GM12878 (cell line): ENCODE measurements around the gene RINT1. TPM values are rescaled to one million over a fixed set of nuclear protein-coding genes. Genes with fewer than 3 reads are reported as not detected.

ENCODE experiments used
- ATAC-seq: fragments of 200-7000 bp; cut with Tn5 transposase; 3 replicates; pipeline ENCODE4 v1.9.1; 2020; ENCODE audit warnings: mild to moderate bottlenecking, moderate library complexity
- BruUV-seq: library from RNA; stranded (reverse); fragments of 400-500 nt; replicated peaks from 2 replicates; lab custom pipeline; 2021; lab: Mats Ljungman, UMichigan
- CTCF ChIA-PET: fragments of 300-600 bp; sonication (Branson Sonifier 250); formaldehyde crosslinking; extraction: SDS; loops from one replicate; lab custom pipeline; 2021; ENCODE audit warnings: inconsistent platforms; lab: Yijun Ruan, JAX
- POLR2A ChIA-PET: fragments of 350-600 bp; formaldehyde crosslinking; extraction: SDS; loops from one replicate; lab custom pipeline; 2021; ENCODE audit warnings: inconsistent platforms; lab: Charles Lee
- RAD21 ChIA-PET: fragments of 300-600 bp; sonication (Branson Sonifier 250); formaldehyde crosslinking; loops from one replicate; lab custom pipeline; 2023; ENCODE audit warnings: antibody characterized with exemption; ENCODE audit not compliant: unreplicated experiment; lab: Charles Lee
- SMC1A ChIA-PET: fragments of 300-600 bp; sonication (Branson Sonifier 250); formaldehyde crosslinking; loops from one replicate; lab custom pipeline; 2023; ENCODE audit not compliant: unreplicated experiment, uncharacterized antibody; lab: Charles Lee
- DNase-seq: peaks from one replicate; pipeline ENCODE4 v3.0.0-alpha.2; 2011; ENCODE audit warnings: low read depth, low spot score
- FAIRE-seq: peaks from 3 replicates; lab custom pipeline; 2011; peaks lifted over from hg19 to GRCh38; lab: Jason Lieb, UNC
- H2AFZ ChIP-seq: 2 replicates; pipeline ENCODE4 v1.6.0; 2011; ENCODE audit warnings: low read depth, low read length, control low read depth; ENCODE audit not compliant: control insufficient read depth
- H3K27ac ChIP-seq: 2 replicates; pipeline ENCODE4 v1.5.1; 2011; ENCODE audit warnings: control low read depth; ENCODE audit not compliant: control insufficient read depth, insufficient read depth
- H3K27me3 ChIP-seq, 2 experiments: replicated peaks in 1 of 2; 2 replicates each; pipeline versions ENCODE4 v1.6.0 to v1.6.1; 2011; ENCODE audit warnings: low read length in 1 of 2; ENCODE audit not compliant: control insufficient read depth in 2 of 2, insufficient read depth in 2 of 2
- H3K36me3 ChIP-seq, 2 experiments: 2 replicates each; pipeline ENCODE4 v1.5.1; 2011; ENCODE audit warnings: low read length in 1 of 2; ENCODE audit not compliant: control insufficient read depth in 2 of 2, insufficient read depth in 2 of 2
- H3K4me1 ChIP-seq: 2 replicates; pipeline ENCODE4 v1.6.1; 2011; ENCODE audit warnings: mild to moderate bottlenecking, low read length, moderate library complexity, mixed read lengths; ENCODE audit not compliant: control insufficient read depth, insufficient read depth
- H3K4me2 ChIP-seq: 2 replicates; pipeline ENCODE4 v1.6.0; 2011; ENCODE audit warnings: control low read depth; ENCODE audit not compliant: control insufficient read depth, insufficient read depth
- H3K4me3 ChIP-seq: fragments of 200-600 bp; sonication (generic); 2 replicates; pipeline ENCODE4 v1.5.1; 2016
- H3K79me2 ChIP-seq: 2 replicates; pipeline ENCODE4 v1.6.0; 2011; ENCODE audit warnings: low read length; ENCODE audit not compliant: control insufficient read depth, insufficient read depth
- H3K9ac ChIP-seq: 2 replicates; pipeline ENCODE4 v1.8.0; 2011; ENCODE audit warnings: low read length, control low read depth, mixed read lengths; ENCODE audit not compliant: control insufficient read depth, insufficient read depth
- H3K9me3 ChIP-seq: replicated peaks from 3 replicates; pipeline ENCODE4 v1.5.1; 2011; ENCODE audit warnings: mild to moderate bottlenecking, low read length; ENCODE audit not compliant: control insufficient read depth, insufficient read depth
- H4K20me1 ChIP-seq: 2 replicates; pipeline ENCODE4 v1.6.0; 2011; ENCODE audit not compliant: control insufficient read depth, insufficient read depth
- ATF2 ChIP-seq: IDR thresholded peaks from 2 replicates; pipeline ENCODE4 v1.6.1; 2012; ENCODE audit warnings: low read length, inconsistent platforms
- ATF7 ChIP-seq: fragments of 450-650 bp; IDR thresholded peaks from 2 replicates; pipeline ENCODE4 v1.6.1; 2016; ENCODE audit warnings: low read depth, mild to moderate bottlenecking
- BHLHE40 ChIP-seq, 2 experiments: fragments of 450-650 bp in 1 of 2; IDR thresholded peaks; 2 replicates each; pipeline ENCODE4 v1.6.1; 2011 to 2017; ENCODE audit warnings: low read depth in 2 of 2, borderline replicate concordance in 1 of 2, improper control_type of control experiment in 1 of 2, low read length in 1 of 2, mild to moderate bottlenecking in 1 of 2
- MEF2B ChIP-seq: fragments of 450-650 bp; IDR thresholded peaks from 2 replicates; pipeline ENCODE4 v1.6.1; 2018; ENCODE audit warnings: mild to moderate bottlenecking, moderate library complexity; ENCODE audit not compliant: partially characterized antibody, poor library complexity, severe bottlenecking
- NFXL1 ChIP-seq: fragments of 450-650 bp; IDR thresholded peaks from 2 replicates; pipeline ENCODE4 v1.6.1; 2017; ENCODE audit warnings: antibody characterized with exemption, mild to moderate bottlenecking, borderline replicate concordance
- NFYA ChIP-seq: IDR thresholded peaks from 2 replicates; pipeline ENCODE4 v1.6.1; 2011; ENCODE audit warnings: low read depth, mild to moderate bottlenecking, low read length, improper control_type of control experiment, borderline replicate concordance
- NR2F1 ChIP-seq: fragments of 450-650 bp; conservative IDR thresholded peaks from 2 replicates; pipeline ENCODE4 v1.6.1; 2017; ENCODE audit warnings: mild to moderate bottlenecking
- POU2F2 ChIP-seq: IDR thresholded peaks from 3 replicates; pipeline ENCODE4 v1.6.1; 2011; ENCODE audit warnings: low read depth, mild to moderate bottlenecking, low read length, borderline replicate concordance
- RBBP5 ChIP-seq: fragments of 200-600 bp; sonication (generic); conservative IDR thresholded peaks from 2 replicates; pipeline ENCODE4 v1.6.1; 2016
- TCF7 ChIP-seq: IDR thresholded peaks from 2 replicates; pipeline ENCODE4 v1.6.1; 2014; ENCODE audit warnings: antibody characterized with exemption, borderline replicate concordance
- WRNIP1 ChIP-seq: IDR thresholded peaks from 2 replicates; pipeline ENCODE4 v1.6.1; 2011; ENCODE audit warnings: low read depth, low read length, improper control_type of control experiment, borderline replicate concordance
- ZNF384 ChIP-seq: IDR thresholded peaks from 2 replicates; pipeline ENCODE4 v1.6.1; 2012; ENCODE audit warnings: low read depth, mild to moderate bottlenecking, low read length, improper control_type of control experiment, borderline replicate concordance
- ZNF622 ChIP-seq: fragments of 450-650 bp; IDR thresholded peaks from 2 replicates; pipeline ENCODE4 v1.6.1; 2017; ENCODE audit warnings: mild to moderate bottlenecking, inconsistent platforms
- ZSCAN29 ChIP-seq: fragments of 450-650 bp; IDR thresholded peaks from 2 replicates; pipeline ENCODE4 v1.6.1; 2017; ENCODE audit warnings: mild to moderate bottlenecking, moderate library complexity
- WGBS: methylation state at CpG from one replicate; pipeline ENCODE4 v1.1.6; 2016; ENCODE audit warnings: low lambda C conversion rate; ENCODE audit not compliant: insufficient replicate concordance, insufficient coverage; ENCODE audit errors: missing lambda C conversion rate; 5-methylcytosine and 5-hydroxymethylcytosine counted together
- in situ Hi-C: fragments of 300-500 bp; cut with MboI; formaldehyde crosslinking; loops from 9 replicates; pipeline ENCODE4 v1.14.3; 2018; ENCODE audit warnings: mixed read lengths
- intact Hi-C: fragments of 100-400 bp; cut with micrococcal nuclease; formaldehyde crosslinking; loops from one replicate; pipeline ENCODE4 v1.14.2; 2022; ENCODE audit not compliant: unreplicated experiment
- polyA plus RNA-seq, 11 experiments: library from polyadenylated mRNA; depleted of rRNA in 4 of 11; unstranded in 6 of 11; stranded (reverse) in 5 of 11; fragments of >200 nt; fragmentation: Nextera tagmentation in 4 of 11; fragmentation: Illumina TruSeq in 1 of 11; extraction: Ambion mirVana in 4 of 11; extraction: Trizol in 1 of 11; gene quantifications; 1 replicate in 1 of 11; 2 replicates in 10 of 11; pipeline versions ENCODE4 v1.2.1 to v1.2.3, GENCODE V29; 2011 to 2016; ENCODE audit warnings: inconsistent platforms in 2 of 11, missing spikeins in 2 of 11, low read depth in 1 of 11
- total RNA-seq, 4 experiments: library from RNA; depleted of rRNA in 3 of 4; stranded (reverse); fragments of >200 nt in 3 of 4; fragmentation: Illumina TruSeq in 1 of 4; extraction: Trizol in 1 of 4; gene quantifications; 2 replicates each; pipeline versions ENCODE4 v1.2.1 to v1.2.3, GENCODE V29; 2013 to 2021
- TF ChIP-seq, protein P1 (sequence below): IDR thresholded peaks from 2 replicates; pipeline ENCODE4 v1.6.1; 2011; ENCODE audit warnings: low read depth, low read length, improper control_type of control experiment, borderline replicate concordance
- TF ChIP-seq, protein P2 (sequence below): IDR thresholded peaks from 2 replicates; pipeline ENCODE4 v1.6.1; 2011; ENCODE audit warnings: borderline replicate concordance, low read depth, mild to moderate bottlenecking, moderate library complexity, low read length; ENCODE audit not compliant: insufficient read depth, poor library complexity, severe bottlenecking

RINT1 gene
- total and polyA plus RNA-seq, 10 of the 15 experiments (the other 5 are each of a cell fraction or from before 2014, with no cell fraction given): 6.7 to 32.3 (median 17.3) TPM

- in situ Hi-C loops: no loop called here
- no peaks in the 10 kb centered on the region for H3K27me3 ChIP-seq
These were observed 1.9 kb upstream of the RINT1 start for GRCh38 chr7:105530126-105530525.

More at GRCh38 chr7:105530126-105530525, 1.9 kb upstream of the RINT1 start:
- ChIA-PET RAD21 (no interaction called here), CTCF (interaction anchor here (0.5 to 0.9 kb wide), 2 partner anchors 293 to 377 kb away, joined by 3 read pairs; no protein-coding TSS in a partner anchor), POLR2A (no interaction called here), SMC1A (no interaction called here)
- no peaks in the 10 kb centered on the region for H3K36me3 ChIP-seq
- peaks cover 3% of the 10 kb centered on the region for H3K4me1 ChIP-seq
- TF ChIP-seq ZNF622 (no peak), BHLHE40 (IDR thresholded peaks at IDR 0.05; ENCODE audit: borderline replicate concordance in 1 of 2, low read depth in 2 of 2, low read length in 1 of 2) (no peak), POU2F2 (no peak), ZNF384 (no peak), RBBP5 (no peak), ZSCAN29 (no peak), ATF7 (no peak), WRNIP1 (no peak), NR2F1 (no peak), NFYA (no peak), NFXL1 (no peak), TCF7 (no peak), MEF2B (no peak), ATF2 (no peak)
- TF ChIP-seq, protein P1, sequence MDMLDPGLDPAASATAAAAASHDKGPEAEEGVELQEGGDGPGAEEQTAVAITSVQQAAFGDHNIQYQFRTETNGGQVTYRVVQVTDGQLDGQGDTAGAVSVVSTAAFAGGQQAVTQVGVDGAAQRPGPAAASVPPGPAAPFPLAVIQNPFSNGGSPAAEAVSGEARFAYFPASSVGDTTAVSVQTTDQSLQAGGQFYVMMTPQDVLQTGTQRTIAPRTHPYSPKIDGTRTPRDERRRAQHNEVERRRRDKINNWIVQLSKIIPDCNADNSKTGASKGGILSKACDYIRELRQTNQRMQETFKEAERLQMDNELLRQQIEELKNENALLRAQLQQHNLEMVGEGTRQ: no peak
- TF ChIP-seq, protein P2, sequence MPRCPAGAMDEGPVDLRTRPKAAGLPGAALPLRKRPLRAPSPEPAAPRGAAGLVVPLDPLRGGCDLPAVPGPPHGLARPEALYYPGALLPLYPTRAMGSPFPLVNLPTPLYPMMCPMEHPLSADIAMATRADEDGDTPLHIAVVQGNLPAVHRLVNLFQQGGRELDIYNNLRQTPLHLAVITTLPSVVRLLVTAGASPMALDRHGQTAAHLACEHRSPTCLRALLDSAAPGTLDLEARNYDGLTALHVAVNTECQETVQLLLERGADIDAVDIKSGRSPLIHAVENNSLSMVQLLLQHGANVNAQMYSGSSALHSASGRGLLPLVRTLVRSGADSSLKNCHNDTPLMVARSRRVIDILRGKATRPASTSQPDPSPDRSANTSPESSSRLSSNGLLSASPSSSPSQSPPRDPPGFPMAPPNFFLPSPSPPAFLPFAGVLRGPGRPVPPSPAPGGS: no peak
- intact Hi-C loops: loop anchor here (5.0 kb wide), 1 partner anchor 57 kb away; no protein-coding TSS in a partner anchor
- ATAC-seq (no peak), DNase-seq (no peak), FAIRE-seq (no peak)
- H2AFZ ChIP-seq: no peak overlapping the region
- H3K79me2 ChIP-seq: peaks cover 19% of the 10 kb centered on the region
- no peak overlapping the region for H3K9ac ChIP-seq
- no peak overlapping the region for H3K27ac ChIP-seq
- H3K9me3 ChIP-seq: no peaks in the 10 kb centered on the region
- H3K4me3 ChIP-seq: no peak overlapping the region
- H4K20me1 ChIP-seq: no peaks in the 10 kb centered on the region
- no peak overlapping the region for H3K4me2 ChIP-seq
- TSS peak; percentile 68 for BruUV-seq
- 88% methylated on average over 10 of the region's 10 CpGs for WGBS
